Liver (tissue), 3 donors: Measurements from ENCODE around the gene ABLIM1.

Experiments used
- ATF3 ChIP-seq: IDR thresholded peaks from 2 replicates; pipeline ENCODE4 v1.6.1; 2016; ENCODE audit warnings: antibody characterized with exemption
- CTCF ChIP-seq: fragments of 150-350 bp; IDR thresholded peaks from 2 replicates; pipeline ENCODE4 v1.5.1; 2017; ENCODE audit warnings: improper control_type of control experiment, low read depth, low read length; ENCODE audit not compliant: missing input control
- GABPA ChIP-seq, 2 donors: IDR thresholded peaks in 1 of 2; conservative IDR thresholded peaks in 1 of 2; 2 replicates each; pipeline ENCODE4 v1.6.1; 2016; ENCODE audit warnings: antibody characterized with exemption in 2 of 2, mild to moderate bottlenecking in 1 of 2, moderate library complexity in 1 of 2
- MAX ChIP-seq: IDR thresholded peaks from 2 replicates; pipeline ENCODE4 v1.6.1; 2016; ENCODE audit warnings: antibody characterized with exemption
- RAD21 ChIP-seq, 2 donors: IDR thresholded peaks; 2 replicates each; pipeline ENCODE4 v1.6.1; 2016; ENCODE audit warnings: antibody characterized with exemption in 2 of 2, mild to moderate bottlenecking in 2 of 2
- REST ChIP-seq: IDR thresholded peaks from 2 replicates; pipeline ENCODE4 v1.6.1; 2016; ENCODE audit warnings: antibody characterized with exemption, mild to moderate bottlenecking
- RXRA ChIP-seq, 2 donors: IDR thresholded peaks; 2 replicates each; pipeline ENCODE4 v1.6.1; 2017 to 2018; ENCODE audit warnings: antibody characterized with exemption in 2 of 2, mild to moderate bottlenecking in 1 of 2
- SP1 ChIP-seq: IDR thresholded peaks from 2 replicates; pipeline ENCODE4 v1.6.1; 2018; ENCODE audit warnings: antibody characterized with exemption, mild to moderate bottlenecking
- TAF1 ChIP-seq: conservative IDR thresholded peaks from 2 replicates; pipeline ENCODE4 v1.6.1; 2016; ENCODE audit warnings: antibody characterized with exemption, mild to moderate bottlenecking
- YY1 ChIP-seq: IDR thresholded peaks from 2 replicates; pipeline ENCODE4 v1.6.1; 2016; ENCODE audit warnings: antibody characterized with exemption, mild to moderate bottlenecking
- donor health status: healthy.
- donor health status: healthy.

GRCh38 chr10:114458216-114458920 is 199.7 kb downstream of the ABLIM1 start:
- no peak for TF ChIP-seq CTCF
- no peak for TF ChIP-seq MAX
- no peak for TF ChIP-seq RXRA (IDR thresholded peaks at IDR 0.05)
- no peak for TF ChIP-seq YY1
- no peak for TF ChIP-seq REST
- TF ChIP-seq ATF3, result no peak
- TF ChIP-seq SP1, result no peak
- TF ChIP-seq RAD21 (IDR thresholded peaks at IDR 0.05), result no peak
- TF ChIP-seq GABPA (IDR thresholded peaks at IDR 0.05 in 1 of 2, conservative IDR thresholded peaks at IDR 0.05 in 1 of 2), result no peak
- TF ChIP-seq TAF1, result no peak
